Skeletal muscle tissue (tissue), 4 donors: ENCODE results near the gene GPR151. TPM values are rescaled to one million over a fixed set of nuclear protein-coding genes. Genes with fewer than 3 reads are reported as not detected.

Experiments
- H3K27ac ChIP-seq: one replicate; pipeline ENCODE4 v1.7.0; 2013; ENCODE audit warnings: mild to moderate bottlenecking, low read depth, low read length, inconsistent platforms
- H3K27me3 ChIP-seq, 3 donors: one replicate each; pipeline ENCODE4 v1.7.0; 2013; ENCODE audit warnings: low read length in 3 of 3; ENCODE audit not compliant: control insufficient read depth in 3 of 3, insufficient read depth in 3 of 3
- H3K36me3 ChIP-seq, 3 donors: one replicate each; pipeline ENCODE4 v1.7.0; 2013; ENCODE audit warnings: low read length in 3 of 3; ENCODE audit not compliant: control insufficient read depth in 3 of 3, insufficient read depth in 3 of 3
- H3K4me1 ChIP-seq, 3 donors: one replicate each; pipeline ENCODE4 v1.7.0; 2013; ENCODE audit warnings: low read length in 3 of 3, mild to moderate bottlenecking in 3 of 3; ENCODE audit not compliant: control insufficient read depth in 3 of 3, insufficient read depth in 3 of 3
- H3K4me3 ChIP-seq, 3 donors: one replicate each; pipeline ENCODE4 v1.7.0; 2013; ENCODE audit warnings: low read length in 3 of 3
- H3K9ac ChIP-seq, 3 donors: one replicate each; pipeline ENCODE4 v1.7.0; 2013; ENCODE audit warnings: low read length in 3 of 3, mild to moderate bottlenecking in 3 of 3, moderate library complexity in 2 of 3, low read depth in 1 of 3
- H3K9me3 ChIP-seq, 3 donors: one replicate each; pipeline ENCODE4 v1.7.0; 2013; ENCODE audit warnings: low read length in 3 of 3; ENCODE audit not compliant: control insufficient read depth in 3 of 3
- total RNA-seq: library from RNA; depleted of rRNA; stranded (reverse); fragments of >200 nt; gene quantifications from one replicate; pipeline ENCODE4 v1.2.3, GENCODE V29; 2014
- donor health status: Osteomylitis.

Gene GPR151
- total RNA-seq, 1 donor from 2014 or later, result not detected

GRCh38 chr5:146490089-146490843 lies 25.7 kb downstream of the GPR151 start:
- H3K27me3 ChIP-seq, result no peaks in the 10 kb centered on the region
- H3K9ac ChIP-seq, result no peak overlapping the region
- no peak overlapping the region for H3K27ac ChIP-seq
- no peak overlapping the region for H3K4me3 ChIP-seq
- no peaks in the 10 kb centered on the region for H3K9me3 ChIP-seq
- no peaks in the 10 kb centered on the region for H3K4me1 ChIP-seq
- peaks cover 4 to 14% (median 13%) of the 10 kb centered on the region in 3 donors for H3K36me3 ChIP-seq

- no peak overlapping the region for H3K27ac ChIP-seq
These were observed 31.1 kb downstream of the GPR151 start for GRCh38 chr5:146484714-146485391.

GRCh38 chr5:146482775-146483174 lies 33.2 kb downstream of the GPR151 start:
- no peak overlapping the region for H3K4me3 ChIP-seq
- no peak overlapping the region for H3K9ac ChIP-seq
- no peaks in the 10 kb centered on the region for H3K27me3 ChIP-seq
- no peak overlapping the region for H3K27ac ChIP-seq
- H3K9me3 ChIP-seq, result no peaks in the 10 kb centered on the region
- peaks cover 8 to 46% (median 33%) of the 10 kb centered on the region in 3 donors for H3K36me3 ChIP-seq
- no peaks in the 10 kb centered on the region for H3K4me1 ChIP-seq

More at GRCh38 chr5:146484714-146485391, 31.1 kb downstream of the GPR151 start:
- Histone ChIP-seq H3K4me1 (no peaks in the 10 kb centered on the region), H3K36me3 (peaks cover 8 to 46% (median 33%) of the 10 kb centered on the region in 3 donors), H3K9me3 (no peaks in the 10 kb centered on the region), H3K9ac (no peak overlapping the region), H3K4me3 (no peak overlapping the region), H3K27me3 (no peaks in the 10 kb centered on the region)

- Histone ChIP-seq H3K36me3 (peaks cover 19 to 39% (median 38%) of the 10 kb centered on the region in 3 donors), H3K4me3 (no peak overlapping the region), H3K4me1 (no peaks in the 10 kb centered on the region), H3K9me3 (no peaks in the 10 kb centered on the region), H3K9ac (no peak overlapping the region), H3K27me3 (no peaks in the 10 kb centered on the region), H3K27ac (no peak overlapping the region)
These were observed 40.1 kb downstream of the GPR151 start for GRCh38 chr5:146475906-146476305.

GRCh38 chr5:146475190-146475780 lies 40.7 kb downstream of the GPR151 start:
- Histone ChIP-seq H3K36me3 (peaks cover 20 to 40% (median 36%) of the 10 kb centered on the region in 3 donors), H3K9ac (no peak overlapping the region), H3K27ac (no peak overlapping the region)

GRCh38 chr5:146474065-146474464 lies 41.9 kb downstream of the GPR151 start:
- Histone ChIP-seq H3K9me3 (no peaks in the 10 kb centered on the region), H3K27me3 (no peaks in the 10 kb centered on the region), H3K27ac (no peak overlapping the region), H3K9ac (no peak overlapping the region), H3K4me3 (no peak overlapping the region), H3K36me3 (peaks cover 20 to 43% (median 41%) of the 10 kb centered on the region in 3 donors), H3K4me1 (no peaks in the 10 kb centered on the region)

More at GRCh38 chr5:146475190-146475780, 40.7 kb downstream of the GPR151 start:
- H3K4me1 ChIP-seq, result no peaks in the 10 kb centered on the region
- no peaks in the 10 kb centered on the region for H3K27me3 ChIP-seq
- H3K4me3 ChIP-seq, result no peak overlapping the region
- no peaks in the 10 kb centered on the region for H3K9me3 ChIP-seq

GRCh38 chr5:146467760-146468159 lies 48.2 kb downstream of the GPR151 start:
- Histone ChIP-seq H3K27me3 (no peaks in the 10 kb centered on the region), H3K27ac (no peak overlapping the region), H3K9me3 (no peaks in the 10 kb centered on the region), H3K4me3 (no peak overlapping the region), H3K9ac (no peak overlapping the region), H3K4me1 (no peaks in the 10 kb centered on the region), H3K36me3 (peaks cover 16 to 52% (median 42%) of the 10 kb centered on the region in 3 donors)

- no peak overlapping the region for H3K27ac ChIP-seq
- no peaks in the 10 kb centered on the region for H3K9me3 ChIP-seq
- peaks cover 11 to 48% (median 39%) of the 10 kb centered on the region in 3 donors for H3K36me3 ChIP-seq
- H3K4me3 ChIP-seq, result no peak overlapping the region
- H3K4me1 ChIP-seq, result no peaks in the 10 kb centered on the region
- H3K27me3 ChIP-seq, result no peaks in the 10 kb centered on the region
- H3K9ac ChIP-seq, result no peak overlapping the region
These were observed 49.3 kb downstream of the GPR151 start for GRCh38 chr5:146466521-146467349.

GRCh38 chr5:146463446-146463845 lies 52.5 kb downstream of the GPR151 start:
- Histone ChIP-seq H3K4me3 (no peak overlapping the region), H3K36me3 (peaks cover 10 to 46% (median 45%) of the 10 kb centered on the region in 3 donors), H3K27me3 (no peaks in the 10 kb centered on the region), H3K9me3 (no peaks in the 10 kb centered on the region), H3K4me1 (no peaks in the 10 kb centered on the region), H3K27ac (no peak overlapping the region), H3K9ac (no peak overlapping the region)
